ENCODE data around the gene SLC6A3.

SLC6A3 gene

DNA sequence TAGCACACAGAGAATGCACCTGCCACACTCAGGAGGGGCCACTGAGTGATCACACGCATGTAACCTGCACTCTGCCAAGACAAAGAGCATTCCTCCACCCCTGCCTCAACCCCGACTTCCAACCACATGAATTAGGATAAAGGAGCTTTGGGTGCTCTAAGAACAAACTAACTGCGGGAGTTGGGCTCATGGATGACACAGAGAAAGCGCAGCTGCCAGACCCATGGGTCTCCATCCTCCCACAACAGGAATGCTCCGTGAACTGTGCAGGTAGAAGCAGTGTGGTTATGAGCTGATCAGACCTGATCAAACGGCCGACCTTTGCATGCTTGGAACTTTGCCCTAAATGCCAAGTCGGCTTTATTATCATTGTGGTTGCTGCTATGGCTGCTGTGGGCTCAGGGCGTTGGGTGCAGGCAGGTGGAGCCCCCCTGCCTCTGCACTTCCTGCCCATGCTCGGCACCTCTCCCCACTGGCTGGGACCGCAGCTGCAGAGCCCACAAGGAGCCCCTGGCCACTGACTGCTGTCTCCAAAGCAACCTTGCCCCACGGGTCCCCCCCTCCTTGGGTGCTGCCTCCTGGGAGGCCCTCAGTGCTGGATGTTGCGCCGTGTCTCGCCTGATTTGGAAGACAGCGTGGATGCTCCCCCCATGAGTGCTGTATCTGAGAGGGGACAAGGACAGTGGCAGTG lies 2.6 kb upstream of the SLC6A3 start:
- Histone ChIP-seq H3K4me1 (ENCODE audit: insufficient read depth, low read length, poor library complexity, severe bottlenecking) (peaks cover 21% of the 10 kb centered on the region), H3K79me2 (ENCODE audit: insufficient read depth, low read length) (no peaks in the 10 kb centered on the region), H3K9me3 (ENCODE audit: insufficient read depth, low read depth, low read length) (peaks cover under 1% of the 10 kb centered on the region; the same call in 1 of the 2 replicates), H4K20me1 (ENCODE audit: insufficient read depth, low read length, poor library complexity, severe bottlenecking) (no peaks in the 10 kb centered on the region), H3F3A (ENCODE audit: low read depth) (no peaks in the 10 kb centered on the region), H3K36me3 (ENCODE audit: insufficient read depth, low read length) (no peaks in the 10 kb centered on the region), H3K4me2 (ENCODE audit: low read depth, low read length, poor library complexity, severe bottlenecking) (peak overlapping the region; percentile 73), H3K9me2 (replicated peaks; ENCODE audit: low read depth, low read length) (no peaks in the 10 kb centered on the region), H2AFZ (ENCODE audit: low read length) (peak overlapping the region; percentile 28; the same call in 1 of the 2 replicates), H3K27me3 (ENCODE audit: insufficient read depth, low read length, poor library complexity, severe bottlenecking) (no peaks in the 10 kb centered on the region), H3K4me3 (ENCODE audit: low read length, poor library complexity, severe bottlenecking) (peak overlapping the region; percentile 43), H3K9ac (ENCODE audit: low read depth, low read length, poor library complexity, severe bottlenecking) (peak overlapping the region; percentile 37)
- TF ChIP-seq, protein P1, sequence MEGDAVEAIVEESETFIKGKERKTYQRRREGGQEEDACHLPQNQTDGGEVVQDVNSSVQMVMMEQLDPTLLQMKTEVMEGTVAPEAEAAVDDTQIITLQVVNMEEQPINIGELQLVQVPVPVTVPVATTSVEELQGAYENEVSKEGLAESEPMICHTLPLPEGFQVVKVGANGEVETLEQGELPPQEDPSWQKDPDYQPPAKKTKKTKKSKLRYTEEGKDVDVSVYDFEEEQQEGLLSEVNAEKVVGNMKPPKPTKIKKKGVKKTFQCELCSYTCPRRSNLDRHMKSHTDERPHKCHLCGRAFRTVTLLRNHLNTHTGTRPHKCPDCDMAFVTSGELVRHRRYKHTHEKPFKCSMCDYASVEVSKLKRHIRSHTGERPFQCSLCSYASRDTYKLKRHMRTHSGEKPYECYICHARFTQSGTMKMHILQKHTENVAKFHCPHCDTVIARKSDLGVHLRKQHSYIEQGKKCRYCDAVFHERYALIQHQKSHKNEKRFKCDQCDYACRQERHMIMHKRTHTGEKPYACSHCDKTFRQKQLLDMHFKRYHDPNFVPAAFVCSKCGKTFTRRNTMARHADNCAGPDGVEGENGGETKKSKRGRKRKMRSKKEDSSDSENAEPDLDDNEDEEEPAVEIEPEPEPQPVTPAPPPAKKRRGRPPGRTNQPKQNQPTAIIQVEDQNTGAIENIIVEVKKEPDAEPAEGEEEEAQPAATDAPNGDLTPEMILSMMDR (conservative IDR thresholded peaks at IDR 0.05; ENCODE audit: low read length): no peak
- TF ChIP-seq EZH2phosphoT487 (IDR thresholded peaks at IDR 0.05; ENCODE audit: borderline replicate concordance): no peak

DNA sequence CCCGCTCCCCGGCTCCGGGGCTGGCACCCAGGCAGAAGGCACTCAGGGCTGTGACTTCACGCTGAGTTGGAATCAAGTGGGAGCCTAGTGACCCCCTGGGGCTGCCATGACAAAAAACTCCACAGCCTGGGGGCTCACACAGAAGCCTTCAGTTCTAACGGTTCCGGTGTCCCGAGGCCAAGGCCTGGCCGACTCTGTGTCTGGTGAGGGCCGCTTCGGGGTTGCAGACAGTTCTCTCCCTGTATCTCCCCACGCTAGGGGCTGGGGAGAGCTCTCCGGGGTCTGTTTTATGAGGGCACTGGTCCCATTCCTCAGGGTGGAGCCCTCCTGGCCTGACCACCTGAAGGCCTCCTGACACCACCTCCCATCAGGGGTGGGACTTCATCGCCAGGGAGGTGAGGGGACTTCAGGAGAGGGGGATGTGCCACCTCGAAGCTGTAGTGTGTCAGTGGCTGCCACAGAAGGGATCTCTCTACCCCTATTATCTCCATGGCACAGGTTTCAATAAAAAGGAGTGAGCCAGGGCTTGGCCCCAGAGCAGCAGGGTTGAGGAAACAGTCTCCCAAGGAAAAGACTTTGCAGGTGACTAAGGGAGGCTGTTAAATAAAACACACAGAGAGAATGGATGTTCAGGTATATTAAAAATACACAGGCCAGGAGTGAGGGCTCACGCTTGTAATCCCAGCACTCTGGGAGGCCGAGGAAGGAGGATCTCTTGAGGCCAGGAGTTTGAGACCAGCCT lies 1.5 kb upstream of the SLC6A3 start:
- Histone ChIP-seq H2AFZ (ENCODE audit: low read length) (no peak overlapping the region), H3K9ac (ENCODE audit: low read depth, low read length, poor library complexity, severe bottlenecking) (no peak overlapping the region), H3K79me2 (ENCODE audit: insufficient read depth, low read length) (no peaks in the 10 kb centered on the region), H4K20me1 (ENCODE audit: insufficient read depth, low read length, poor library complexity, severe bottlenecking) (no peaks in the 10 kb centered on the region), H3K4me1 (ENCODE audit: insufficient read depth, low read length, poor library complexity, severe bottlenecking) (peaks cover 21% of the 10 kb centered on the region), H3K36me3 (ENCODE audit: insufficient read depth, low read length) (no peaks in the 10 kb centered on the region), H3K4me3 (ENCODE audit: low read length, poor library complexity, severe bottlenecking) (no peak overlapping the region), H3K4me2 (ENCODE audit: low read depth, low read length, poor library complexity, severe bottlenecking) (no peak overlapping the region), H3K9me2 (replicated peaks; ENCODE audit: low read depth, low read length) (no peaks in the 10 kb centered on the region), H3K27me3 (ENCODE audit: insufficient read depth, low read length, poor library complexity, severe bottlenecking) (no peaks in the 10 kb centered on the region), H3K9me3 (ENCODE audit: insufficient read depth, low read depth, low read length) (no peaks in the 10 kb centered on the region), H3F3A (ENCODE audit: low read depth) (no peaks in the 10 kb centered on the region)
- no peak for TF ChIP-seq EZH2phosphoT487 (IDR thresholded peaks at IDR 0.05; ENCODE audit: borderline replicate concordance)
- TF ChIP-seq, protein P1 (conservative IDR thresholded peaks at IDR 0.05; ENCODE audit: low read length): no peak

DNA sequence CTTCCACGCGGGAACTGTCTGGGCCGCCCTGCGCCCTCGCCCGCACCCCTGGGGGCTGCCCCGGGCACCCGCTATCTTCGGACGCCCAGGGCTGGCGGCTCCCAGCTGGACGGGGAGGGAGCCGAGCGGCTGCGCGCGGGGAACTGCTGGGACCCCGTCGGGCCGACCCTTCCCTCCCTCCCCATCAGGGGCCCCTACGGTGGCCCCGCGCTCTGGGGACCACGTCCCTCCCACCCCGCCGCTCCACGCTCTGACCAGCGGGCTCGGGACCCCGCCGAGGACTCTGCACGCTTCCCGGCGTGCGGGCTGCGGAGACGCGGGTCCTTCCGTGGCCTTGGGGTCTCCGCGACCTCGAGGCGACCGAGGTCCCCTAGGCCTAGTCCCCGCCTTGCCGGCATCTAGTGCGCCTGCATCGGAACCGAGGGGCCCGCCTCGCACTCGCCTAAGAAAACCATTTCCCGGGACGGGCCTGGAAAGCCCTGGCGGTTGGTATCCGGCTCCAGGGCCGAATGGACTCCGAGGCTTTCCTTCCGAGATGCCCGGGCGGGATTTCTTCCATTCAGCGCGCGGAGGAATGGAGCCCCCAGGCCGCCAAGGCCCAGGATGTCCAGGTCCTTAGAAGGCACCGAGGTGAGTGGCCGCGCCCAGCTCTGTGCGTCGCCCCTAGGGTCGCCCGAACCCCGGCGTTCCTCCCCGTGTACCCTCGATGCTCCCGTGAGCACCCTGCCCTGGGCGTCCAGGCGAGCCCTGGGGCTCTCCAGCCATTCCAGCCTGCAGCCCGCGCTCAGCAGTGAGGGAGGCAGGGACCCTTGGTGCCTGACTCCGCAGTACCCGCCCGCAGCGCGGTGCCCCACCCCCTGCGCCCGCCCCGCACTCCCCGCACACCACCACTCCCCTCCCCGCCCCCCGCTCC lies 705 bp upstream of the SLC6A3 start:
- Histone ChIP-seq H3F3A (ENCODE audit: low read depth) (no peaks in the 10 kb centered on the region), H3K9ac (ENCODE audit: low read depth, low read length, poor library complexity, severe bottlenecking) (no peak overlapping the region), H3K79me2 (ENCODE audit: insufficient read depth, low read length) (no peaks in the 10 kb centered on the region), H3K4me2 (ENCODE audit: low read depth, low read length, poor library complexity, severe bottlenecking) (no peak overlapping the region), H3K9me2 (replicated peaks; ENCODE audit: low read depth, low read length) (no peaks in the 10 kb centered on the region), H3K9me3 (ENCODE audit: insufficient read depth, low read depth, low read length) (no peaks in the 10 kb centered on the region), H3K4me1 (ENCODE audit: insufficient read depth, low read length, poor library complexity, severe bottlenecking) (peaks cover 21% of the 10 kb centered on the region), H2AFZ (ENCODE audit: low read length) (no peak overlapping the region), H3K36me3 (ENCODE audit: insufficient read depth, low read length) (no peaks in the 10 kb centered on the region), H3K27me3 (ENCODE audit: insufficient read depth, low read length, poor library complexity, severe bottlenecking) (no peaks in the 10 kb centered on the region), H3K4me3 (ENCODE audit: low read length, poor library complexity, severe bottlenecking) (no peak overlapping the region), H4K20me1 (ENCODE audit: insufficient read depth, low read length, poor library complexity, severe bottlenecking) (no peaks in the 10 kb centered on the region)
- TF ChIP-seq, protein P1 (conservative IDR thresholded peaks at IDR 0.05; ENCODE audit: low read length): no peak
- no peak for TF ChIP-seq EZH2phosphoT487 (IDR thresholded peaks at IDR 0.05; ENCODE audit: borderline replicate concordance)
